COLO668 (cell line): ENCODE results near the gene CD200R1.

Experiments used
- DNase-seq: peaks from one replicate; lab custom pipeline; 2025; ENCODE audit not compliant: unreplicated experiment; lab: John Stamatoyannopoulos, UW

CD200R1 gene

DNA sequence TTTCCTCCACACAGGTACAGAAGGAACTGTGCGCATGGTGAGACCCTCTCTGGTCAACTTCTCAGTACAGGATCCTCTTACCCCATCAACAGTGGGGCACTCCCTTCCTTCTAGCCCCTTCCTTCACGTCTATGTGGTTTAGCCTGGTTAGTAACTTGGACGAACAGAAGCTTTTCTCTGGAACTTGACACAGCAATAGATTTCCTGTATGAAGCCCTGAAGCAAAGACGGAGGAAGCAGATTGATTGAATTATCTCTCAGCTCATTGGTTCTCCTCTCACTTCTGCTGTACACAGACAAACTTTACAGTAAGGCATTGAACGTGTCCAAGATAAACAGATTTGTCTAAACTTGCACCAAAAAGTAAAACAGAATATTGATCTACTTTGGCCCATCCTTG lies at the start of gene CD200R1:
TSS of gene CD200R1 (minus strand) at position 210 of the 400 bp plus-strand sequence. CDS start 246 bp downstream, outside the sequence.
- DNase-seq: no peak

GRCh38 chr3:113021471-113021870 lies 46.6 kb upstream of the CD200R1 start:
- no peak for DNase-seq

- peak; percentile 88 for DNase-seq
These were observed 44.6 kb upstream of the CD200R1 start for GRCh38 chr3:113019182-113020137.

GRCh38 chr3:113018536-113019181 lies 43.8 kb upstream of the CD200R1 start:
- DNase-seq: peak; percentile 9

- DNase-seq: no peak
These were observed 38.7 kb upstream of the CD200R1 start for GRCh38 chr3:113013593-113013992.

- no peak for DNase-seq
These were observed 33.2 kb upstream of the CD200R1 start for GRCh38 chr3:113008117-113008516.

- no peak for DNase-seq
These were observed 31.6 kb upstream of the CD200R1 start for GRCh38 chr3:113006359-113007056.

- no peak for DNase-seq
These were observed 30.7 kb upstream of the CD200R1 start for GRCh38 chr3:113005611-113006010.

- no peak for DNase-seq
These were observed 27.8 kb upstream of the CD200R1 start for GRCh38 chr3:113002679-113003078.

- no peak for DNase-seq
These were observed 27.1 kb upstream of the CD200R1 start for GRCh38 chr3:113002037-113002436.

- no peak for DNase-seq
These were observed 25.8 kb upstream of the CD200R1 start for GRCh38 chr3:113000691-113001090.

GRCh38 chr3:112995800-112996199 lies 20.9 kb upstream of the CD200R1 start:
- no peak for DNase-seq

DNA sequence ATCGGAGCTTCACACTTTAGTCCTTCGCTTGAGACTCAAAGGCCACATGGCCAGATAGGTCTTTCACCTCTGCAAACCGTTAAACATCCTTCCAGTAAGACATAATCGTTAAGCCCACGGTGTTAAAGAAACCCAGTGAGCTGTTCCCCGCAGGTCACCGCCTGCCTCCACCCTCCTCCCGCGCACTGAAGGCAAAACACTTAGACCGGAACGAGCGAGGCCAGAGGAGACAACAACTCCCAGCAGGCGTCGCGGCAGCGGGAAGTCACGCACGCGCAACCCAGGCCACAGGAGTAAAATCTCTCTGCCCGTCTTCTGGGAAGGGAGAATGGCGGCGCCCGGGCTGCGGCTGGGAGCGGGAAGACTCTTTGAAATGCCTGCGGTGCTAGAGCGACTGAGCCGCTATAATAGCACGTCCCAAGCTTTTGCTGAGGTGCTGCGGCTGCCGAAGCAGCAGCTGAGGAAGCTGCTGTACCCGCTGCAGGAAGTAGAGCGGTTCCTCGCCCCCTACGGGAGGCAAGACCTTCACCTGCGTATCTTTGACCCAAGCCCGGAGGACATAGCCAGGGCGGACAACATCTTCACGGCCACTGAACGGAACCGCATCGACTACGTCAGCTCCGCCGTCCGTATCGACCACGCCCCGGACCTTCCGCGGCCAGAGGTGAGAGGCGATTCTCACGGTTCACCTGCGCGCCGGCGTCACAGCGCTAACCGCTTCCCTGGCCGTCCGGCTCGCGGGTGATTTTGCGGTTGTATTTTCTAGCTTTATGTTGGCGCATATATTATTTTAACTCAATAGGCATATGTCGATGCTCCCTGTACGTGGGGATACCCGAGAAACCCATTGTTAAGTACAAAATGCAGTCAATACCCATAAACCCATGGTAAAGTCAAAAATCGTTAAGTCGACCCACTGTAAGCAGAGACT lies 16.0 kb upstream of the CD200R1 start, which contains the start of gene GTPBP8:
TSS of gene GTPBP8 (plus strand) at position 313 of the 931 bp plus-strand sequence. CDS start at position 329, 16 bp downstream.
- DNase-seq: peak; percentile 84

DNA sequence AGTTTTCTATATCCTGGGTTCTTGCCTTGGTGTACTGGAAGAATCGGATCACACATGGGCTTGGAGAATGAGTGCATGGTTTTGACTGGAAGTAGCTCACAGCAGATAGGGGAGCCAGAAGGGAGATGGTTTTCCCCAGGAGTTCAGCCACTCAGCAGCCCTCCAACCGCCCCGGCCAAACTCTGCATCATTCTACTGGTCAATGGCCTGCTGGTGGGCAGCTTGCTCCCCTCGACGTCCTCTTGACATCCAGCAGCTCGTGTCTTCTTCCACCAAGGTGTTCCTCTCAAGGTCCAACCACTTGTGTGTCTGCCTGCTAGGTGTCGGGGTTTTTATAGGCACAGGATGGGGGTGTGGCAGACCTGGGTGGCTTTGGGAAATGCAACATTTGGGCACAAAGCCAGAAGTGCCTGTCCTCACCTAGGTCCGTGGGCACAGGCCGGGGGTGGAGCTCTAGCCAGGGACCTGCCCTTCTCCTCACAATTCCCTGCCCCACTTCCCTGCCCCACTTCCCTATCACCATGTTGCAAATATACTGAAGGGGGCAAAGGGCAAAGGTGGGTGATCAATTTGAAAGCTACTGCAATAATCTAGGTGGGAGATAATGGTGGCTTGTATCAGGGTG lies 12.9 kb upstream of the CD200R1 start:
- DNase-seq: no peak

DNA sequence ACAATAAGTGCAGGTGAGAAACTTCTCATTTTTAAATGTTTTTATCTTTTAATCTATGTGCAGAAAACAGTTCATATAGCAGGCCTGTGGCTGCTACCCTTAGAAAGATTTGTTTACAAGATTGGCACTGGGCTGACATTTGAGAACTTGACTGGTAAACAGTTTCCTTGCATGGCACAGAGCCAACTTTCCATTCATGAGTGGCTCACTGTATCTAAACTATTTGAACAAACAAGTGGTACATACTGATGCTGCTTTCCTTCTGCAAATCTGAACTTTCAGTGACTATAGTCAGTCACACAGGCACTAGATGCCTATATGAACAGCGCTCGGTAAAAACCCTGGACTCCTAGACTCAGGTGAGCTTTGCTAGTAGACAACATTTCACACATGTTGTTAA lies 9.6 kb upstream of the CD200R1 start:
- DNase-seq: peak; percentile 27

DNA sequence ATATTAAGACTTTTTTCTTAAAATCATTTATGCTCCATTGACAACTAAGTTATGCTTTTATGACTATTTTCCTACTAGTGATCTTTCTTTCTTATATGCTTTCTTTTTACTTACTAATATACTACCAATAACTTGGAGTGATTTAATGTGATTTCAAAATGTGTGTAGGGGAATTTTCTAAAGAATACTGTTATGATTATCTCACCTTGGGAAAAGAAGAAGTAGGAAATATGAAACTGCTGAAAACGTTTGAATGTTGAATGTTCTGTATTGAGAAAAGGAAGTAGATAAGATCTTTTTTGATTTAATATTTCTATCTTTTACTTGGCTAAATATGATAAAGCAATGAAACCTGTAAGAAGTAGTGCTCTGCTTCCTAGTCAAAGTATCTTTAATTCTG lies 7.8 kb upstream of the CD200R1 start:
- no peak for DNase-seq

DNA sequence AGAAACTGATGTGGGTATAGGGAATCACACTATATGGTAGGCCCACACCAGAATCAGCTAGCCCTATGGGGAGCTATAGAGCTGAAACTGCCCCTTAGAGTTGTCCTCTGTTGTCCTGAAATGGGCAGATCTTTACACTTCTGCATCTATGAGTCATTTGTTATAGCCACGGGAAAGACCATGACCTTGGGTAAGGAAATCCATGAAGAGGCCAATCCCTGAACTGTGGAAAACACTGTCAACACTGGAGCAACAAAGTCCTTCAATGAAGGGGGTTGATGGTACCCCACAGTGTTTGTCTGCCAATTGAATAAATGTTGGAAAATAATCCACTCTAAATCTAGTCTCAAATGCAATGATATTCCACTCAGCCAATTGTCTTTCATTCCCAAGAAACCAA lies 5.2 kb upstream of the CD200R1 start:
- no peak for DNase-seq

- no peak for DNase-seq
These were observed 4.4 kb upstream of the CD200R1 start for GRCh38 chr3:112979244-112979832.

GRCh38 chr3:112976953-112977352 lies 2.0 kb upstream of the CD200R1 start:
- no peak for DNase-seq
